Measurements from ENCODE around the gene UGT1A3.
"Not testable (repeated sequence)": the region's sequence is repeated elsewhere in the genome, so short reads cannot be mapped to it uniquely, and the experiment has no call there.

Gene UGT1A3

GRCh38 chr2:233691443-233692433 lies 37.1 kb upstream of the UGT1A3 start:
- H3K27me3 ChIP-seq: no peaks in the 10 kb centered on the region
- no peaks in the 10 kb centered on the region for H3K4me1 ChIP-seq
- H3K4me2 ChIP-seq: no peak overlapping the region
- no peaks in the 10 kb centered on the region for H3K9me3 ChIP-seq
- no peaks in the 10 kb centered on the region for H4K20me1 ChIP-seq
- H3K9ac ChIP-seq: no peak overlapping the region
- no peaks in the 10 kb centered on the region for H3K36me3 ChIP-seq
- no peak overlapping the region for H3K27ac ChIP-seq
- TF ChIP-seq Cebpa-rat (IDR thresholded peaks at IDR 0.05): no peak
- H3K4me3 ChIP-seq: no peak overlapping the region

- no peaks in the 10 kb centered on the region for H4K20me1 ChIP-seq
- no peak for TF ChIP-seq Cebpa-rat (IDR thresholded peaks at IDR 0.05)
- H3K9ac ChIP-seq: no peak within 1 kb of the TSS
- H3K27me3 ChIP-seq: no peaks in the 10 kb centered on the region
- no peaks in the 10 kb centered on the region for H3K36me3 ChIP-seq
- H3K27ac ChIP-seq: no peak within 1 kb of the TSS
- no peak within 1 kb of the TSS for H3K4me2 ChIP-seq
- no peaks in the 10 kb centered on the region for H3K4me1 ChIP-seq
- no peaks in the 10 kb centered on the region for H3K9me3 ChIP-seq
- no peak within 1 kb of the TSS for H3K4me3 ChIP-seq
These were observed 36.2 kb upstream of the UGT1A3 start, which contains the start of gene UGT1A6 for GRCh38 chr2:233692648-233693047. UGT1A6 (plus strand) TSS chr2:233692890; CDS start chr2:233693005, 115 bp downstream.

GRCh38 chr2:233693963-233694362 lies 34.9 kb upstream of the UGT1A3 start:
- no peaks in the 10 kb centered on the region for H3K9me3 ChIP-seq
- H3K4me2 ChIP-seq: no peak overlapping the region
- H3K9ac ChIP-seq: no peak overlapping the region
- no peak for TF ChIP-seq Cebpa-rat (IDR thresholded peaks at IDR 0.05)
- no peaks in the 10 kb centered on the region for H3K27me3 ChIP-seq
- H4K20me1 ChIP-seq: no peaks in the 10 kb centered on the region
- H3K27ac ChIP-seq: no peak overlapping the region
- no peak overlapping the region for H3K4me3 ChIP-seq
- H3K36me3 ChIP-seq: no peaks in the 10 kb centered on the region
- no peaks in the 10 kb centered on the region for H3K4me1 ChIP-seq

- H4K20me1 ChIP-seq: no peaks in the 10 kb centered on the region
- H3K36me3 ChIP-seq: no peaks in the 10 kb centered on the region
- no peak overlapping the region for H3K4me2 ChIP-seq
- no peak overlapping the region for H3K9ac ChIP-seq
- 0 out of 2 replicates have a peak, but pooled peaks cover under 1% of the 10 kb centered on the region for H3K9me3 ChIP-seq
- no peaks in the 10 kb centered on the region for H3K4me1 ChIP-seq
- no peak overlapping the region for H3K4me3 ChIP-seq
- no peak overlapping the region for H3K27ac ChIP-seq
- no peaks in the 10 kb centered on the region for H3K27me3 ChIP-seq
- no peak for TF ChIP-seq Cebpa-rat (IDR thresholded peaks at IDR 0.05)
These were observed 30.1 kb upstream of the UGT1A3 start for GRCh38 chr2:233698740-233699139.

GRCh38 chr2:233699424-233700027 lies 29.3 kb upstream of the UGT1A3 start:
- Histone ChIP-seq H3K4me3 (no peak overlapping the region), H3K9ac (no peak overlapping the region), H3K4me1 (no peaks in the 10 kb centered on the region), H4K20me1 (no peaks in the 10 kb centered on the region), H3K9me3 (peaks cover 4% of the 10 kb centered on the region; the same call in 1 of the 2 replicates), H3K27ac (no peak overlapping the region), H3K36me3 (no peaks in the 10 kb centered on the region), H3K4me2 (no peak overlapping the region), H3K27me3 (no peaks in the 10 kb centered on the region)
- no peak for TF ChIP-seq Cebpa-rat (IDR thresholded peaks at IDR 0.05)

GRCh38 chr2:233700028-233700635 lies 28.7 kb upstream of the UGT1A3 start:
- H3K4me3 ChIP-seq: no peak overlapping the region
- H3K27me3 ChIP-seq: no peaks in the 10 kb centered on the region
- no peak overlapping the region for H3K4me2 ChIP-seq
- peaks cover 4% of the 10 kb centered on the region; the same call in 1 of the 2 replicates for H3K9me3 ChIP-seq
- no peaks in the 10 kb centered on the region for H3K36me3 ChIP-seq
- no peak overlapping the region for H3K9ac ChIP-seq
- H3K27ac ChIP-seq: no peak overlapping the region
- TF ChIP-seq Cebpa-rat (IDR thresholded peaks at IDR 0.05): no peak
- no peaks in the 10 kb centered on the region for H3K4me1 ChIP-seq
- H4K20me1 ChIP-seq: no peaks in the 10 kb centered on the region

GRCh38 chr2:233700842-233701241 lies 28.0 kb upstream of the UGT1A3 start:
- not testable (repeated sequence) for H3K4me1 ChIP-seq, H3K4me3 ChIP-seq, H3K9ac ChIP-seq, H3K36me3 ChIP-seq, H3K9me3 ChIP-seq, H3K4me2 ChIP-seq, H4K20me1 ChIP-seq, H3K27me3 ChIP-seq, H3K27ac ChIP-seq

- H3K27me3 ChIP-seq: no peaks in the 10 kb centered on the region
- H3K4me1 ChIP-seq: no peaks in the 10 kb centered on the region
- H3K9me3 ChIP-seq: peaks cover 4% of the 10 kb centered on the region; the same call in 1 of the 2 replicates
- H3K4me2 ChIP-seq: no peak overlapping the region
- no peak for TF ChIP-seq Cebpa-rat (IDR thresholded peaks at IDR 0.05)
- H3K36me3 ChIP-seq: no peaks in the 10 kb centered on the region
- no peak overlapping the region for H3K9ac ChIP-seq
- no peak overlapping the region for H3K4me3 ChIP-seq
- H3K27ac ChIP-seq: no peak overlapping the region
- no peaks in the 10 kb centered on the region for H4K20me1 ChIP-seq
These were observed 26.6 kb upstream of the UGT1A3 start for GRCh38 chr2:233702238-233702637.

GRCh38 chr2:233705911-233706506 lies 22.8 kb upstream of the UGT1A3 start:
- Histone ChIP-seq H3K9ac (no peak overlapping the region), H3K27ac (no peak overlapping the region), H4K20me1 (no peaks in the 10 kb centered on the region), H3K9me3 (peaks cover 4% of the 10 kb centered on the region; the same call in 1 of the 2 replicates), H3K36me3 (no peaks in the 10 kb centered on the region), H3K27me3 (no peaks in the 10 kb centered on the region), H3K4me3 (no peak overlapping the region), H3K4me2 (no peak overlapping the region), H3K4me1 (no peaks in the 10 kb centered on the region)
- TF ChIP-seq Cebpa-rat (IDR thresholded peaks at IDR 0.05): no peak
